OCI-LY3 (cell line): ENCODE data around the gene MYBPC2.

Experiments used
- H2AFZ ChIP-seq: fragments of 200-600, 300-600 bp; shearing (Covaris generic); 2 replicates; pipeline ENCODE4 v1.6.0; 2014; ENCODE audit warnings: antibody characterized with exemption, low read depth, low read length
- H3K27ac ChIP-seq: fragments of 200-600, 300-600 bp; sonication (generic); 2 replicates; pipeline ENCODE4 v1.5.1; 2014; ENCODE audit warnings: mild to moderate bottlenecking, low read length, moderate library complexity, mixed read lengths
- H3K27me3 ChIP-seq: fragments of 200-600, 300-600 bp; sonication (generic); 2 replicates; pipeline ENCODE4 v1.6.1; 2014; ENCODE audit warnings: low read depth, low read length, mixed read lengths
- H3K36me3 ChIP-seq: fragments of 200-600, 300-600 bp; sonication (generic); replicated peaks from 2 replicates; pipeline ENCODE3; 2014; ENCODE audit warnings: low read depth, low read length, mixed read lengths
- H3K4me1 ChIP-seq: fragments of 300-600, 200-600 bp; sonication (generic); 2 replicates; pipeline ENCODE4 v1.6.1; 2014; ENCODE audit warnings: low read length, mixed read lengths
- H3K4me2 ChIP-seq: fragments of 200-600, 300-600 bp; sonication (generic); 2 replicates; pipeline ENCODE4 v1.6.1; 2014; ENCODE audit warnings: low read length, mixed read lengths
- H3K4me3 ChIP-seq: fragments of 300-600, 200-600 bp; sonication (generic); 2 replicates; pipeline ENCODE4 v1.5.1; 2014; ENCODE audit warnings: antibody characterized with exemption, mild to moderate bottlenecking, low read length, moderate library complexity
- H3K79me2 ChIP-seq: fragments of 300-600, 200-600 bp; shearing (Covaris generic); 2 replicates; pipeline ENCODE4 v1.6.1; 2014; ENCODE audit warnings: mild to moderate bottlenecking, low read length, mixed read lengths
- H3K9ac ChIP-seq: fragments of 300-600, 200-600 bp; shearing (Covaris generic); 2 replicates; pipeline ENCODE4 v1.6.0; 2014; ENCODE audit warnings: mild to moderate bottlenecking, low read length, moderate library complexity
- H3K9me3 ChIP-seq: fragments of 200-600, 300-600 bp; shearing (Covaris generic); 2 replicates; pipeline ENCODE4 v1.6.1; 2014; ENCODE audit warnings: low read length, mixed read lengths; ENCODE audit not compliant: insufficient read depth
- H4K20me1 ChIP-seq: fragments of 200-600, 300-600 bp; sonication (generic); 2 replicates; pipeline ENCODE4 v1.6.1; 2016; ENCODE audit warnings: low read length, mixed read lengths; ENCODE audit not compliant: insufficient read depth
- CTCF ChIP-seq: fragments of 200-600, 300-600 bp; sonication (generic); IDR thresholded peaks from 2 replicates; pipeline ENCODE4 v1.5.1; 2014; ENCODE audit warnings: antibody characterized with exemption, low read length, low read depth
- EZH2phosphoT487 ChIP-seq: fragments of 200-600 bp; shearing (Covaris generic); IDR thresholded peaks from 2 replicates; pipeline ENCODE4 v1.6.1; 2018; ENCODE audit warnings: antibody characterized with exemption, mixed run types, low read depth

Gene MYBPC2

GRCh38 chr19:50510700-50511068, 78.0 kb downstream of the MYBPC2 start:
- Histone ChIP-seq H4K20me1 (no peaks in the 10 kb centered on the region), H3K36me3 (no peaks in the 10 kb centered on the region), H3K4me3 (peak overlapping the region; percentile 93), H3K9ac (peak overlapping the region; percentile 83), H3K27me3 (no peaks in the 10 kb centered on the region), H3K4me1 (peaks cover 10% of the 10 kb centered on the region), H3K79me2 (no peaks in the 10 kb centered on the region; the same call in 1 of the 2 replicates), H2AFZ (peak overlapping the region; percentile 35; the same call in 1 of the 2 replicates), H3K9me3 (no peaks in the 10 kb centered on the region), H3K27ac (peak overlapping the region; percentile 61), H3K4me2 (peak overlapping the region; percentile 79)
- TF ChIP-seq CTCF (no peak), EZH2phosphoT487 (no peak)

GRCh38 chr19:50511069-50511822, 78.6 kb downstream of the MYBPC2 start, which contains the start of gene JOSD2:
JOSD2 (minus strand) TSS chr19:50511191; CDS start chr19:50510431, 760 bp downstream.
- Histone ChIP-seq H3K27me3 (no peaks in the 10 kb centered on the region), H3K4me3 (peak within 1 kb of the TSS; percentile 93), H3K79me2 (no peaks in the 10 kb centered on the region; the same call in 1 of the 2 replicates), H3K9ac (peak within 1 kb of the TSS; percentile 89), H3K27ac (peak within 1 kb of the TSS; percentile 61), H3K9me3 (no peaks in the 10 kb centered on the region), H3K4me2 (peak within 1 kb of the TSS; percentile 79), H4K20me1 (no peaks in the 10 kb centered on the region), H2AFZ (peak within 1 kb of the TSS; percentile 75), H3K36me3 (no peaks in the 10 kb centered on the region), H3K4me1 (peaks cover 10% of the 10 kb centered on the region)
- TF ChIP-seq CTCF (no peak), EZH2phosphoT487 (no peak)

GRCh38 chr19:50512112-50512998, 79.7 kb downstream of the MYBPC2 start:
- H3K27me3 ChIP-seq = no peaks in the 10 kb centered on the region
- TF ChIP-seq EZH2phosphoT487 = no peak
- no peak for TF ChIP-seq CTCF
- no peaks in the 10 kb centered on the region for H3K9me3 ChIP-seq
- no peaks in the 10 kb centered on the region for H4K20me1 ChIP-seq
- peak overlapping the region; percentile 79 for H3K4me2 ChIP-seq
- peak overlapping the region; percentile 89; the same call in 1 of the 2 replicates for H3K9ac ChIP-seq
- peak overlapping the region; percentile 93 for H3K4me3 ChIP-seq
- no peaks in the 10 kb centered on the region; the same call in 1 of the 2 replicates for H3K79me2 ChIP-seq
- H3K27ac ChIP-seq = no peak overlapping the region
- H2AFZ ChIP-seq = no peak overlapping the region
- H3K4me1 ChIP-seq = peaks cover 10% of the 10 kb centered on the region
- no peaks in the 10 kb centered on the region for H3K36me3 ChIP-seq
